Fibroblast of mammary gland (primary cell): ENCODE results near the gene CACNB2.

ENCODE experiments used
- DNase-seq: peaks from one replicate; pipeline ENCODE4 v3.0.0-alpha.2; 2010; ENCODE audit warnings: low read depth
- H3K4me3 ChIP-seq: 2 replicates; pipeline ENCODE4 v1.5.1; 2011; ENCODE audit warnings: low read depth, mild to moderate bottlenecking, low read length, moderate library complexity; ENCODE audit not compliant: control insufficient read depth
- TF ChIP-seq, protein P1 (sequence below): conservative IDR thresholded peaks from 2 replicates; pipeline ENCODE4 v1.5.1; 2011; ENCODE audit warnings: low read depth, low read length, inconsistent platforms; ENCODE audit not compliant: control insufficient read depth, insufficient read depth

Gene CACNB2

GRCh38 chr10:18194634-18195033 is 54.4 kb downstream of the CACNB2 start:
- TF ChIP-seq, protein P1, sequence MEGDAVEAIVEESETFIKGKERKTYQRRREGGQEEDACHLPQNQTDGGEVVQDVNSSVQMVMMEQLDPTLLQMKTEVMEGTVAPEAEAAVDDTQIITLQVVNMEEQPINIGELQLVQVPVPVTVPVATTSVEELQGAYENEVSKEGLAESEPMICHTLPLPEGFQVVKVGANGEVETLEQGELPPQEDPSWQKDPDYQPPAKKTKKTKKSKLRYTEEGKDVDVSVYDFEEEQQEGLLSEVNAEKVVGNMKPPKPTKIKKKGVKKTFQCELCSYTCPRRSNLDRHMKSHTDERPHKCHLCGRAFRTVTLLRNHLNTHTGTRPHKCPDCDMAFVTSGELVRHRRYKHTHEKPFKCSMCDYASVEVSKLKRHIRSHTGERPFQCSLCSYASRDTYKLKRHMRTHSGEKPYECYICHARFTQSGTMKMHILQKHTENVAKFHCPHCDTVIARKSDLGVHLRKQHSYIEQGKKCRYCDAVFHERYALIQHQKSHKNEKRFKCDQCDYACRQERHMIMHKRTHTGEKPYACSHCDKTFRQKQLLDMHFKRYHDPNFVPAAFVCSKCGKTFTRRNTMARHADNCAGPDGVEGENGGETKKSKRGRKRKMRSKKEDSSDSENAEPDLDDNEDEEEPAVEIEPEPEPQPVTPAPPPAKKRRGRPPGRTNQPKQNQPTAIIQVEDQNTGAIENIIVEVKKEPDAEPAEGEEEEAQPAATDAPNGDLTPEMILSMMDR = no peak
- no peak for DNase-seq
- no peak overlapping the region for H3K4me3 ChIP-seq

- peak; percentile 41 for DNase-seq
- TF ChIP-seq, protein P1 = no peak
- H3K4me3 ChIP-seq = no peak overlapping the region
These were observed 55.0 kb downstream of the CACNB2 start for GRCh38 chr10:18195060-18195799.

DNA sequence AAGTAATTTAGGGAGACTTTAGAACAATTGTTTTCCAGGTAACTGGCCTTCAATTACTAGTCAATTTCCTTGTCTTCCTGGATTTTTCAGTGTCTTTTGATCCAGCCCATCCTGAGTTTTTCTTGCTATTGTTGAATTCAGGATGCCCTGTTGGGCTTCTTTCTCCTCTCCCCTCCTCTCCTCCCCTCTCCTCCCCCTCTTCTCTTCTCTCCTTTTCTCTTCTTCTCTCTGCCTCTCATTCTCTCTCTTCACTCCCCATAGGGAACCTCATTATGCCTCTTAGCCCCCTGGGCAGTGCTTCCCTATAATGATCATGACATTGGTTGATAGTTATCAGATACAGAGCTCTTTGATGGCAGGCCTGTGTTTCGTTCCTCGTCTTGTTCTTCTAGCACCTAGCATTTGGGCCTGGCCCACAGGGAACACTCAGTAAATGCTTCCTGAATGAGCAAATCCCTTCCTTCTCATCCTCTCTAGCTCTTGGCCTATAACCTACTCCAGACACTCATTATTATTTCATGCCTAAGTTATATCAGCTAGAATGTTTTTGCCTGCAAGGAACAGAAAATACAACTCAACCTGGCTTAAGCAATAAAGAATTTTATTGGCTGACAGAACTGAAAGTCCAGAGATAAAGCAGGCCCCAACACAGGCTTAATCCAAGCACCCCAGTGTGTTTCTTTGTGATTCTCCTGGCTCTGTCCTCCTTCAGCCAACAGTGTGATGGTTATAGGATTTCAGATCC is 56.8 kb downstream of the CACNB2 start:
- TF ChIP-seq, protein P1 = no peak
- DNase-seq = peak; percentile 48
- H3K4me3 ChIP-seq = no peak overlapping the region

DNA sequence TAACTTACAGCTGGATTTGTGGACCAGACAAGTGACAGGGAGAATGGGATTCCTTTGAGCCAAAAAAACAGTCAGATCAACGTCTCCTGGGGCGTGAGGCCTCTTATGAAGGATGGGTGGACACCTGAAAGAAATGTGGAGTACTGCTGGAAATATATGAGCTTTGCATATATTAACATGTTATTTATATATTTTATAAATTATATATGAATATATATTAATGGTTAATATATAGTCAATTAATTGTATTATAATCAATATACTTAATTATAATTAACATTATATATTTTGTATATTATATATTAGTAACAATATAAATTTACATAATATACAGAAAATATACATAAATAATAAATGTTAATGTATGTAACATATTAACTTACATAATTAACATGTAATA is 57.5 kb downstream of the CACNB2 start:
- H3K4me3 ChIP-seq = no peak overlapping the region
- DNase-seq = no peak
- TF ChIP-seq, protein P1 = no peak

DNA sequence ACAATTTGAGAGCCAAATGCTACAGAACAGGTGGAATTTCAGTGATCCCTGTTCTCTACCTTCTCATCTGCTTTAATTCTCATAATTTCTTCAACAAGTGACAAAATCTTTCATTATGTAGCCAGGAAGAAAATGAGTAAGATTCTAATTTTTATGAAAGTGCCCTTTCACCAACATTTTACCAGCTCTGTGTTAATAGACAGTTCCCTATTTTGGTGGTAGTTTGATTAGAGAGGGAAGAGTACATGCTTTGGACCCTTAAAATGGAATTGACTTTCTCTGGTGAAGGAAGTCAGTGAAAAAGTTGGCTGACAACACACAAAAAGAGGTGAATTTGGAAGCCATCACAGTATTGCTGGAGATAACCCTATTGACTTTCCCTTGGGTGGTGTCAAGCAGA is 61.7 kb downstream of the CACNB2 start:
- no peak overlapping the region for H3K4me3 ChIP-seq
- DNase-seq = no peak
- TF ChIP-seq, protein P1 = no peak

GRCh38 chr10:18202680-18203460 is 62.6 kb downstream of the CACNB2 start:
- H3K4me3 ChIP-seq = no peak overlapping the region
- TF ChIP-seq, protein P1 = no peak
- no peak for DNase-seq
